GM23338 (cell line): ENCODE data around the gene SLC26A6.

Experiments
- CREB1 ChIP-seq: fragments of 250-450 bp; sonication (Bioruptor Pico); IDR thresholded peaks from 2 replicates; pipeline ENCODE4 v1.5.0; 2020; ENCODE audit warnings: low read depth, mild to moderate bottlenecking, moderate library complexity
- EZH2 ChIP-seq: fragments of 200-600 bp; sonication (generic); IDR thresholded peaks from one replicate; pipeline ENCODE4 v1.8.0; 2017; ENCODE audit warnings: antibody characterized with exemption, mild to moderate bottlenecking, low read depth; ENCODE audit not compliant: unreplicated experiment
- EZH2phosphoT487 ChIP-seq: fragments of 200-600 bp; sonication (generic); IDR thresholded peaks from one replicate; pipeline ENCODE4 v1.8.1; 2018; ENCODE audit warnings: antibody characterized with exemption; ENCODE audit not compliant: unreplicated experiment
- JUNB ChIP-seq: IDR thresholded peaks from one replicate; pipeline ENCODE4 v1.6.1; 2016; ENCODE audit warnings: antibody characterized with exemption; ENCODE audit not compliant: unreplicated experiment
- NANOG ChIP-seq: IDR thresholded peaks from 2 replicates; pipeline ENCODE4 v1.6.1; 2016; ENCODE audit warnings: antibody characterized with exemption, borderline replicate concordance
- POLR2AphosphoS5 ChIP-seq: IDR thresholded peaks from 2 replicates; pipeline ENCODE4 v1.6.1; 2016; ENCODE audit warnings: antibody characterized with exemption, low read depth
- STAT1 ChIP-seq: IDR thresholded peaks from one replicate; pipeline ENCODE4 v1.6.1; 2016; ENCODE audit warnings: antibody characterized with exemption; ENCODE audit not compliant: unreplicated experiment
- TF ChIP-seq, protein P1 (sequence below), 2 experiments: fragments of 200-600 bp in 1 of 2; sonication (generic) in 1 of 2; conservative IDR thresholded peaks; 2 replicates each; pipeline versions ENCODE4 v1.5.1 to v1.6.1; 2016 to 2017; ENCODE audit warnings: antibody characterized with exemption in 2 of 2, low read depth in 2 of 2, mild to moderate bottlenecking in 2 of 2, moderate library complexity in 1 of 2
- TF ChIP-seq, protein P2 (sequence below): IDR thresholded peaks from one replicate; pipeline ENCODE4 v1.6.1; 2018; ENCODE audit warnings: antibody characterized with exemption; ENCODE audit not compliant: unreplicated experiment
- TF ChIP-seq, protein P3 (sequence below): IDR thresholded peaks from 2 replicates; pipeline ENCODE4 v1.6.1; 2016; ENCODE audit warnings: antibody characterized with exemption
- TF ChIP-seq, protein P4 (sequence below): fragments of 250-450 bp; sonication (Bioruptor Pico); IDR thresholded peaks from 2 replicates; pipeline ENCODE4 v1.5.0; 2020; ENCODE audit warnings: mild to moderate bottlenecking, moderate library complexity

DNA sequence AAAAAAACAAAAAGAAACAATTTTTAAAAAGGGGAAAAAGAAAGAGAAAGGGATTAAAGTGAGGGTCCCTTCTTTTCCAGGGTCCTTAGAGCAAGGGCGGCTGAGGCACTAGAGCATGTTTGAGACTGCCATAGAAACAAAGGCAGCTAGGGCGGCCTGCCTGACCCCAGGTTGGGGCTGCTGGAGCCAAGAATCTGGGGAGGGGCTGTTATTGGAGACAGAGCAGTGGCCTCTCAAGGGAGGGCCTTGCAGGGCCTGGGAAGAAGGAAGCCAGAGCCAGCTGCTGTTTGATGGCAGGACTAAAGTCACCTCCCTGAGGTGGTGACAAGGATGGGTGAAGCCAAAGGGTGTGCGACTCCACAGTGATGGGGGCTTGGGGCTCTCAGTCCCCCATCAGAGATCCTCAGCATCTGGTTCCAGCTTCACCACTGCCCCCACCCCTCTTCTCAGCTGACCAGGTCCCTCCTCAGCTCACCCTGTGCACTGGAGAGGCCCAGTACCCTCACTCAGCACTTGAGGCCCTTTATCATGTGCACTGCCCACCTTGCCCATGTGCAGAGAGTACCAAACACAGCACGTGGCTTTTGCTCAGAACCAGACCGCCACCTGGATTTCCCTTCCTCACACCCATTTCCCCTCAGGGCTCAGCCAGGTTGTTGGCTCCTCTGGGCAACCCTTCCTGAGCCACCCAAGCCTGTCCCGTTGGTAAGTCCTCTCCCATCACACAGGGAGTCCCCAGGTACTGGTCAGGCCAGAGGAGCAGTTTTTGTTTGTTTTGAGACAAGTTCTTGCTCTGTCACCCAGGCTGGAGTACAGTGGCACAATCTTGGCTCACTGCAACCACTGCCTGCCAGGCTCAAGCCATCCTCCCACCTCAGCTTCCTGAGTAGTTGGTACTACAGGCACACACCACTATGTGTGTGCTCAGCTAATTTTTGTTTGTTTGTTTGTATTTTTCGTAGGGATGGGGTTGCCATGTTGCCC, 15.4 kb downstream of the SLC26A6 start:
- TF ChIP-seq, protein P1, sequence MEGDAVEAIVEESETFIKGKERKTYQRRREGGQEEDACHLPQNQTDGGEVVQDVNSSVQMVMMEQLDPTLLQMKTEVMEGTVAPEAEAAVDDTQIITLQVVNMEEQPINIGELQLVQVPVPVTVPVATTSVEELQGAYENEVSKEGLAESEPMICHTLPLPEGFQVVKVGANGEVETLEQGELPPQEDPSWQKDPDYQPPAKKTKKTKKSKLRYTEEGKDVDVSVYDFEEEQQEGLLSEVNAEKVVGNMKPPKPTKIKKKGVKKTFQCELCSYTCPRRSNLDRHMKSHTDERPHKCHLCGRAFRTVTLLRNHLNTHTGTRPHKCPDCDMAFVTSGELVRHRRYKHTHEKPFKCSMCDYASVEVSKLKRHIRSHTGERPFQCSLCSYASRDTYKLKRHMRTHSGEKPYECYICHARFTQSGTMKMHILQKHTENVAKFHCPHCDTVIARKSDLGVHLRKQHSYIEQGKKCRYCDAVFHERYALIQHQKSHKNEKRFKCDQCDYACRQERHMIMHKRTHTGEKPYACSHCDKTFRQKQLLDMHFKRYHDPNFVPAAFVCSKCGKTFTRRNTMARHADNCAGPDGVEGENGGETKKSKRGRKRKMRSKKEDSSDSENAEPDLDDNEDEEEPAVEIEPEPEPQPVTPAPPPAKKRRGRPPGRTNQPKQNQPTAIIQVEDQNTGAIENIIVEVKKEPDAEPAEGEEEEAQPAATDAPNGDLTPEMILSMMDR (conservative IDR thresholded peaks at IDR 0.05; ENCODE audit: low read depth in 2 of 2): no peak
- TF ChIP-seq EZH2: no peak
- TF ChIP-seq POLR2AphosphoS5: no peak
- no peak for TF ChIP-seq EZH2phosphoT487
- TF ChIP-seq JUNB: no peak
- TF ChIP-seq, protein P2, sequence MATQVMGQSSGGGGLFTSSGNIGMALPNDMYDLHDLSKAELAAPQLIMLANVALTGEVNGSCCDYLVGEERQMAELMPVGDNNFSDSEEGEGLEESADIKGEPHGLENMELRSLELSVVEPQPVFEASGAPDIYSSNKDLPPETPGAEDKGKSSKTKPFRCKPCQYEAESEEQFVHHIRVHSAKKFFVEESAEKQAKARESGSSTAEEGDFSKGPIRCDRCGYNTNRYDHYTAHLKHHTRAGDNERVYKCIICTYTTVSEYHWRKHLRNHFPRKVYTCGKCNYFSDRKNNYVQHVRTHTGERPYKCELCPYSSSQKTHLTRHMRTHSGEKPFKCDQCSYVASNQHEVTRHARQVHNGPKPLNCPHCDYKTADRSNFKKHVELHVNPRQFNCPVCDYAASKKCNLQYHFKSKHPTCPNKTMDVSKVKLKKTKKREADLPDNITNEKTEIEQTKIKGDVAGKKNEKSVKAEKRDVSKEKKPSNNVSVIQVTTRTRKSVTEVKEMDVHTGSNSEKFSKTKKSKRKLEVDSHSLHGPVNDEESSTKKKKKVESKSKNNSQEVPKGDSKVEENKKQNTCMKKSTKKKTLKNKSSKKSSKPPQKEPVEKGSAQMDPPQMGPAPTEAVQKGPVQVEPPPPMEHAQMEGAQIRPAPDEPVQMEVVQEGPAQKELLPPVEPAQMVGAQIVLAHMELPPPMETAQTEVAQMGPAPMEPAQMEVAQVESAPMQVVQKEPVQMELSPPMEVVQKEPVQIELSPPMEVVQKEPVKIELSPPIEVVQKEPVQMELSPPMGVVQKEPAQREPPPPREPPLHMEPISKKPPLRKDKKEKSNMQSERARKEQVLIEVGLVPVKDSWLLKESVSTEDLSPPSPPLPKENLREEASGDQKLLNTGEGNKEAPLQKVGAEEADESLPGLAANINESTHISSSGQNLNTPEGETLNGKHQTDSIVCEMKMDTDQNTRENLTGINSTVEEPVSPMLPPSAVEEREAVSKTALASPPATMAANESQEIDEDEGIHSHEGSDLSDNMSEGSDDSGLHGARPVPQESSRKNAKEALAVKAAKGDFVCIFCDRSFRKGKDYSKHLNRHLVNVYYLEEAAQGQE: no peak
- TF ChIP-seq NANOG: no peak
- TF ChIP-seq, protein P3, sequence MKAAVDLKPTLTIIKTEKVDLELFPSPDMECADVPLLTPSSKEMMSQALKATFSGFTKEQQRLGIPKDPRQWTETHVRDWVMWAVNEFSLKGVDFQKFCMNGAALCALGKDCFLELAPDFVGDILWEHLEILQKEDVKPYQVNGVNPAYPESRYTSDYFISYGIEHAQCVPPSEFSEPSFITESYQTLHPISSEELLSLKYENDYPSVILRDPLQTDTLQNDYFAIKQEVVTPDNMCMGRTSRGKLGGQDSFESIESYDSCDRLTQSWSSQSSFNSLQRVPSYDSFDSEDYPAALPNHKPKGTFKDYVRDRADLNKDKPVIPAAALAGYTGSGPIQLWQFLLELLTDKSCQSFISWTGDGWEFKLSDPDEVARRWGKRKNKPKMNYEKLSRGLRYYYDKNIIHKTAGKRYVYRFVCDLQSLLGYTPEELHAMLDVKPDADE: no peak
- no peak for TF ChIP-seq CREB1 (CRISPR knock-in tag)
- TF ChIP-seq, protein P4, sequence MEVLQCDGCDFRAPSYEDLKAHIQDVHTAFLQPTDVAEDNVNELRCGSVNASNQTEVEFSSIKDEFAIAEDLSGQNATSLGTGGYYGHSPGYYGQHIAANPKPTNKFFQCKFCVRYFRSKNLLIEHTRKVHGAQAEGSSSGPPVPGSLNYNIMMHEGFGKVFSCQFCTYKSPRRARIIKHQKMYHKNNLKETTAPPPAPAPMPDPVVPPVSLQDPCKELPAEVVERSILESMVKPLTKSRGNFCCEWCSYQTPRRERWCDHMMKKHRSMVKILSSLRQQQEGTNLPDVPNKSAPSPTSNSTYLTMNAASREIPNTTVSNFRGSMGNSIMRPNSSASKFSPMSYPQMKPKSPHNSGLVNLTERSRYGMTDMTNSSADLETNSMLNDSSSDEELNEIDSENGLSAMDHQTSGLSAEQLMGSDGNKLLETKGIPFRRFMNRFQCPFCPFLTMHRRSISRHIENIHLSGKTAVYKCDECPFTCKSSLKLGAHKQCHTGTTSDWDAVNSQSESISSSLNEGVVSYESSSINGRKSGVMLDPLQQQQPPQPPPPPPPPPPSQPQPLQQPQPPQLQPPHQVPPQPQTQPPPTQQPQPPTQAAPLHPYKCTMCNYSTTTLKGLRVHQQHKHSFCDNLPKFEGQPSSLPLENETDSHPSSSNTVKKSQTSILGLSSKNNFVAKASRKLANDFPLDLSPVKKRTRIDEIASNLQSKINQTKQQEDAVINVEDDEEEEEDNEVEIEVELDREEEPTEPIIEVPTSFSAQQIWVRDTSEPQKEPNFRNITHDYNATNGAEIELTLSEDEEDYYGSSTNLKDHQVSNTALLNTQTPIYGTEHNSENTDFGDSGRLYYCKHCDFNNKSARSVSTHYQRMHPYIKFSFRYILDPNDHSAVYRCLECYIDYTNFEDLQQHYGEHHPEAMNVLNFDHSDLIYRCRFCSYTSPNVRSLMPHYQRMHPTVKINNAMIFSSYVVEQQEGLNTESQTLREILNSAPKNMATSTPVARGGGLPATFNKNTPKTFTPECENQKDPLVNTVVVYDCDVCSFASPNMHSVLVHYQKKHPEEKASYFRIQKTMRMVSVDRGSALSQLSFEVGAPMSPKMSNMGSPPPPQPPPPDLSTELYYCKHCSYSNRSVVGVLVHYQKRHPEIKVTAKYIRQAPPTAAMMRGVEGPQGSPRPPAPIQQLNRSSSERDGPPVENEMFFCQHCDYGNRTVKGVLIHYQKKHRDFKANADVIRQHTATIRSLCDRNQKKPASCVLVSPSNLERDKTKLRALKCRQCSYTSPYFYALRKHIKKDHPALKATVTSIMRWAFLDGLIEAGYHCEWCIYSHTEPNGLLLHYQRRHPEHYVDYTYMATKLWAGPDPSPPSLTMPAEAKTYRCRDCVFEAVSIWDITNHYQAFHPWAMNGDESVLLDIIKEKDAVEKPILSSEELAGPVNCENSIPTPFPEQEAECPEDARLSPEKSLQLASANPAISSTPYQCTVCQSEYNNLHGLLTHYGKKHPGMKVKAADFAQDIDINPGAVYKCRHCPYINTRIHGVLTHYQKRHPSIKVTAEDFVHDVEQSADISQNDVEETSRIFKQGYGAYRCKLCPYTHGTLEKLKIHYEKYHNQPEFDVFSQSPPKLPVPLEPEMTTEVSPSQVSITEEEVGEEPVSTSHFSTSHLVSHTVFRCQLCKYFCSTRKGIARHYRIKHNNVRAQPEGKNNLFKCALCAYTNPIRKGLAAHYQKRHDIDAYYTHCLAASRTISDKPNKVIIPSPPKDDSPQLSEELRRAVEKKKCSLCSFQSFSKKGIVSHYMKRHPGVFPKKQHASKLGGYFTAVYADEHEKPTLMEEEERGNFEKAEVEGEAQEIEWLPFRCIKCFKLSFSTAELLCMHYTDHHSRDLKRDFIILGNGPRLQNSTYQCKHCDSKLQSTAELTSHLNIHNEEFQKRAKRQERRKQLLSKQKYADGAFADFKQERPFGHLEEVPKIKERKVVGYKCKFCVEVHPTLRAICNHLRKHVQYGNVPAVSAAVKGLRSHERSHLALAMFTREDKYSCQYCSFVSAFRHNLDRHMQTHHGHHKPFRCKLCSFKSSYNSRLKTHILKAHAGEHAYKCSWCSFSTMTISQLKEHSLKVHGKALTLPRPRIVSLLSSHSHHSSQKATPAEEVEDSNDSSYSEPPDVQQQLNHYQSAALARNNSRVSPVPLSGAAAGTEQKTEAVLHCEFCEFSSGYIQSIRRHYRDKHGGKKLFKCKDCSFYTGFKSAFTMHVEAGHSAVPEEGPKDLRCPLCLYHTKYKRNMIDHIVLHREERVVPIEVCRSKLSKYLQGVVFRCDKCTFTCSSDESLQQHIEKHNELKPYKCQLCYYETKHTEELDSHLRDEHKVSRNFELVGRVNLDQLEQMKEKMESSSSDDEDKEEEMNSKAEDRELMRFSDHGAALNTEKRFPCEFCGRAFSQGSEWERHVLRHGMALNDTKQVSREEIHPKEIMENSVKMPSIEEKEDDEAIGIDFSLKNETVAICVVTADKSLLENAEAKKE (CRISPR knock-in tag): no peak
- no peak for TF ChIP-seq STAT1
